Ishikawa (cell line): ENCODE data around the gene SPHK2.

ENCODE experiments used
- CREB1 ChIP-seq: IDR thresholded peaks from 2 replicates; pipeline ENCODE4 v1.6.1; 2012; ENCODE audit warnings: low read depth
- EGR1 ChIP-seq: IDR thresholded peaks from 2 replicates; pipeline ENCODE4 v1.6.1; 2012
- FOXM1 ChIP-seq: IDR thresholded peaks from 2 replicates; pipeline ENCODE4 v1.6.1; 2012; ENCODE audit warnings: low read depth, borderline replicate concordance
- MAX ChIP-seq: IDR thresholded peaks from 2 replicates; pipeline ENCODE4 v1.6.1; 2012
- RAD21 ChIP-seq: IDR thresholded peaks from 2 replicates; pipeline ENCODE4 v1.6.1; 2012; ENCODE audit warnings: low read depth
- TAF1 ChIP-seq: IDR thresholded peaks from 2 replicates; pipeline ENCODE4 v1.6.1; 2012; ENCODE audit warnings: low read depth, mild to moderate bottlenecking
- TCF12 ChIP-seq: IDR thresholded peaks from 2 replicates; pipeline ENCODE4 v1.6.1; 2012; ENCODE audit warnings: low read depth
- YY1 ChIP-seq: IDR thresholded peaks from 2 replicates; pipeline ENCODE4 v1.6.1; 2012; ENCODE audit warnings: low read depth
- TF ChIP-seq, protein P1 (sequence below): IDR thresholded peaks from 2 replicates; pipeline ENCODE4 v1.6.1; 2012; ENCODE audit warnings: low read depth, mild to moderate bottlenecking

DNA sequence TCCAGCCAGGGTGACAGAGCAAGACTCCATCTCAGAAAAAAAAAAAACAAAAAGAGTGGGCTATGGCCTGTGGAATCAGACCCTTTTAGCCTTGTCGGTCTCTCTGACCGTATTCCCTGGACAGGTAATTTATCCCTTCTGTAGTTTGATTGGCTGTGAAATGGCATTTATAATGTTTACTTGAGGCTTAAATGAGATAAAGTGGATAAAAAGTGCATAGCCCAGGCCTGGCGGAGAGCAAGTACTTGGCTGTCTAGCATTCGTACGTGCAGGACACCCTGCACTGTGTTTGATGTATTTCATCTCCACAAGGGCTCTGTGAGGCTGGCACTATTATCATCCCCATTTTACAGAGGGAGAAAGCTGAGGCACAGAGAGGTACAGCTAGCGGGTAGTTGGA lies 46.5 kb downstream of the SPHK2 start:
- TF ChIP-seq MAX (no peak), YY1 (no peak), TCF12 (no peak), EGR1 (no peak), RAD21 (no peak), TAF1 (no peak), FOXM1 (no peak), CREB1 (no peak)
- TF ChIP-seq, protein P1, sequence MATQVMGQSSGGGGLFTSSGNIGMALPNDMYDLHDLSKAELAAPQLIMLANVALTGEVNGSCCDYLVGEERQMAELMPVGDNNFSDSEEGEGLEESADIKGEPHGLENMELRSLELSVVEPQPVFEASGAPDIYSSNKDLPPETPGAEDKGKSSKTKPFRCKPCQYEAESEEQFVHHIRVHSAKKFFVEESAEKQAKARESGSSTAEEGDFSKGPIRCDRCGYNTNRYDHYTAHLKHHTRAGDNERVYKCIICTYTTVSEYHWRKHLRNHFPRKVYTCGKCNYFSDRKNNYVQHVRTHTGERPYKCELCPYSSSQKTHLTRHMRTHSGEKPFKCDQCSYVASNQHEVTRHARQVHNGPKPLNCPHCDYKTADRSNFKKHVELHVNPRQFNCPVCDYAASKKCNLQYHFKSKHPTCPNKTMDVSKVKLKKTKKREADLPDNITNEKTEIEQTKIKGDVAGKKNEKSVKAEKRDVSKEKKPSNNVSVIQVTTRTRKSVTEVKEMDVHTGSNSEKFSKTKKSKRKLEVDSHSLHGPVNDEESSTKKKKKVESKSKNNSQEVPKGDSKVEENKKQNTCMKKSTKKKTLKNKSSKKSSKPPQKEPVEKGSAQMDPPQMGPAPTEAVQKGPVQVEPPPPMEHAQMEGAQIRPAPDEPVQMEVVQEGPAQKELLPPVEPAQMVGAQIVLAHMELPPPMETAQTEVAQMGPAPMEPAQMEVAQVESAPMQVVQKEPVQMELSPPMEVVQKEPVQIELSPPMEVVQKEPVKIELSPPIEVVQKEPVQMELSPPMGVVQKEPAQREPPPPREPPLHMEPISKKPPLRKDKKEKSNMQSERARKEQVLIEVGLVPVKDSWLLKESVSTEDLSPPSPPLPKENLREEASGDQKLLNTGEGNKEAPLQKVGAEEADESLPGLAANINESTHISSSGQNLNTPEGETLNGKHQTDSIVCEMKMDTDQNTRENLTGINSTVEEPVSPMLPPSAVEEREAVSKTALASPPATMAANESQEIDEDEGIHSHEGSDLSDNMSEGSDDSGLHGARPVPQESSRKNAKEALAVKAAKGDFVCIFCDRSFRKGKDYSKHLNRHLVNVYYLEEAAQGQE = no peak
